Inflammatory macrophage (primary cell): Measurements from ENCODE around the gene SLC38A5.

ENCODE experiments used
- DNase-seq, 2 donors: peaks; one replicate each; pipeline ENCODE4 v3.0.0-alpha.2; 2020 to 2022

SLC38A5 gene

DNA sequence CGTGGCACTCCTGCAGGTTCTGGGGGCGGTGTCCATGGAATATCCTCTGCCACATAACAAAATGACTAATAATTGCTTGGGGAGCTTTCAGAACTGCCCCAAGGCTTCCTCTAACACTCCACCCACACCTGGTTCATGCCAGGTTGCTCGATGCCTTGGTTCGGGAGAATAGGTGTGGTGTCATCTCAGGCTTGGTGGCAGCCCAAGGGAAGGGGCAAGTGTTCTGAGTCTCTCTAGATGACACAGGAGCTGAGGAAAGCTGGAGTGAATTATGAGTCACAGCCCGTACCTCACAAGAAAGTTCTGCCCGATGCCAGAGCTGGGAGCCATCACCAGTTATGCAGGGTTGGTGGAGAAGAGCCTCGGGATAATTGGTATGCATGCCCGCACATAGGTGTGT lies 20.6 kb upstream of the SLC38A5 start:
- DNase-seq = no peak

DNA sequence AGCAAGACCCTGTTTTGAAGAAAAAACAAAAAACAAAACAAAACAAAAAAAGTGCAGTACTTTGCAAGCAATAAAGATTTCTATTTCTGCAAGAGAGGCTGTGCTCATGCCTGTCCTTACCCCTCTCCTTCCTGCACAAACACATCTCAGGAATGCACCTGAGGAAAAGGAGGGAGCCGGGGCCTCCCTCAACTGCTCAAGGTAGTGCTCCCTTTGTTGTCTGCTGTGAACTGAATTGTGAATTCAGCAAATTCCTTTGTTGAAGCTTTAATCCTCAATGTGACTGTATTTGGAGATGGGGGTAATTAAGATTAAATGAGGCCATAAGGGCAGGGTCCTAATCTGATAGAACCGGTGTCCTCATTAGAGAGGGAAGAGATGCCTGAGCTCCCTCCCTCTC lies 19.8 kb upstream of the SLC38A5 start:
- no peak for DNase-seq

DNA sequence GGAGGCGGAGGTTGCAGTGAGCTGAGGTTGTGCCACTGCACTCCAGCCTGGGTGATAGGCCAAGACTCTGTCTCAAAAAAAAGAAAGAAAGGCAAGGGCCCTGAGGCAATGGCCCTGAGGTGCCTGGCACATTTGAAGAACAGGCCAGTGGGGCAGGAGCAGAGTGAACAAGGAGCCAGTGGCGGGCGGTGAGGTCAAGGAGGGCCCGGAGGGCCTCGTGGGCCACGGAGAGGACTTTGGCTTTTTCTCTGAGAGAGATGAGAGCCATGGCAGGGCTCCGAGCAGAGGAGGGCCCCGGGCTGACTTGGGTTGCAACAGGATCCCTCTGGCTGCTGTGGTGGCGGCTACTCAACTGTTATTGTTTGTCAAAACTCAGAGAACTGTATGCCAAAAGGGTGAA lies 19.2 kb upstream of the SLC38A5 start:
- DNase-seq = no peak

DNA sequence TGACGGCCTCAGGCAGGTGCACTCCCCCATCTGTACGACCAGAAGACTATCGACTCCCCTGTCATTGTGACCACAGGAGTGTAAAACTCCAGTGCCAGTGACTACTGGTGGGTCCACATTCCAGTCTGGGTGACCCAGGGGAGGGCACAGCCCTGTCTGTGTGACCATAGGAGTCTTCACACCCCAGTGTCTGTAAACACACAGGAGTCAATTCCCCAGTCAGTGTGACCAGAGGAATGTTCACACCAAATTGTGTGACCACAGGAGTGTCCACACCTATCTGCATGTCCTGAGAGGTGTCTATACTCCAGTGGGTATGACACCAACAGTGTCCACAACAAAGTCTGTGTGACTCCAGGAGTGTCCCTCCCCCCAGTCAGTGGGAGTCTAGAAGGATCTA lies 18.0 kb upstream of the SLC38A5 start:
- no peak for DNase-seq

DNA sequence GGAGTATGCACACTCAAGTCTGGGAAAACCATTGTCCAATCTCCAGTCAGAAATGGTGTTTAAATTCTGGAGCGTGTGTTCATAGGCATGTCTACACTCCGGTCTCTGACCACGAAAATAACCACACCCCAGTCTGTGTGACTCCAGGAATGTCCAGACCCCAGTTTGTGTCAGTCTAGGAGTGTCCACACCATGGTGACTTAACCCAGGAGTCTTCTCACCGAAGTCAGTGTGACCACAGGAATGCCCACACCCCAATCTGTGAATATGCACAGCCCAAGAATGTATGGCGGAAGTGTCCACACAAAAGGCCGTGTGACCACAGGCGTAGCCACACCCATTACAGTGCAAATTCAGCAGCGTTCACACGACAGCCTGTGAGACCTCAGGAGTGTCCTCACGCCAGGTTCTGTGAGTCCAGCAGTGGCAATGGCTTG lies 17.3 kb upstream of the SLC38A5 start:
- peak; percentile 50 to 55 for DNase-seq

DNA sequence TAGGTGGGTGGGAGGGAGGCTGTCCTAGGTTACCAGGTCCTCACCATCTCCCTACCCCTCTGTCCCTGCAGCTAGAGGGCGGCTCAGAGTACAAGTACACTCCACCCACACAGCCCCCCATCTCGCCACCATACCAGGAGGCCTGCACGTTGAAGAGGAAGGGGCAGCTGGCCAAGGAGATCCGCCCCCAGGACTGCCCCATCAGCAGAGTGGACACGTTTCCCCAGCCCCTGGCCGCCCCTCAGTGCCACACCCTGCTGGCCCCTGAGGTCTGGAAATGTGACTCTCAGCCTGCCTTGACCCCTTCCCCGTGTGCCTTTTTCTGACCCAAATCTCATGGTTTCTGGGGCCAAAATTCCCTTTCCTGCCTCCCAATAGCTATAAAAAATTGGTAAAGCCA lies 12.5 kb upstream of the SLC38A5 start:
- no peak for DNase-seq

DNA sequence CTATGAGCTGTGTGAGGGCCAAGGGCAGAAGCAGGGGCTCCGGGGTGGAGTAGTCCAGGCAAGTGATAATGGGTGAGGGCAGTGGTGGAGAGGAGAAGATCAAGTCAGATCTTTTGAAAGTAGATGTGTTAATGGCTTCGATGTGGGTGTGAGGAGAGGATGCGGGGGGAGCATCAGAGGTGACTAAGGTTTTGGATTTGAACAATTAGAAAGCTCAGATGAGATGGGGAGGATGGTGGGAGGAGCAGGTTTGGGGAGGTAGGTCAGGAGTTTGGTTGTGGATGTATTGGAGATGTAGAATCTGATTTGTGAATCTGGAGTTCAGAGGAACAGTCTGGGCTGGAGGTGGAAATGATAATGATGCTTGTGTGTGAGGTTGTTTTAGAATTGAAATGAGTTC lies 10.5 kb upstream of the SLC38A5 start:
- DNase-seq = no peak

DNA sequence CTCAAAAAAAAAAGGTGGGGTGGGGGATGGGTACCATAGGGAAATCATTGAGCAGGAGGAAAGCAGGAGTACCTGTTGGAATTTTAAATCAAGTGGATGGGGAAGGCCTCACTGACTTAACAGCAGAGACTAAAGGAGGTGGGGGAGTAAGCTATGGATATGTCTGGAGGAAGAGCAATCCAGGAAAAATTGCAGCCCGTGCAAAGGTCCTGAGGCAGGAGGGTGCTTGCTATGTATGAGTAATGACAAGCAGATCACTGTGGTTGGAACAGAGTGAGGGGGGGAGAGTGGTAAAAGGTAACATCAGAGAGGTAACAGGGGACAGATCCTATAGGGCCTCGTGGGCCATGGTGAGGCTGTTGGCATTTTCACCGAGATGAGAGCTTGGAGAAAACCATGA lies 10.1 kb upstream of the SLC38A5 start:
- no peak for DNase-seq

DNA sequence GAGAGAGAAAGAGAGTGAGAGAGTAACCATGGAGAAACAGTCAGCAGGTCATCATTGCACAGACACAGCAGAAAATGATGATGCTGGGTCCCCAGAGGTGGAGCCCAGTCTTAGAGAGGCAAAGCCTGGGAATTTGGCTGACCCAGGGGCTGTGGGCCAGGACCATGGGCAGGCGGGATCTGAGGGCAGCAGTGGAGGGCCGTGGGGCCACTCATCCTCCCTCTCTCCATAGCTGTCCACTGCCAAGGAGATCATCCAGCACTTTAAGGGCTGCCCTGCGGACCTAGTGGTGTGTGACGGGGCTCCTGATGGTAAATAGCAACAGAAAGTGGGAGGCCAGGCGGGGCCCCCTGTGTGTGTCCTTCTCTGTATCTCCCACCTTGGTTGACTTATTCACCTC lies 8.7 kb upstream of the SLC38A5 start:
- DNase-seq = no peak

DNA sequence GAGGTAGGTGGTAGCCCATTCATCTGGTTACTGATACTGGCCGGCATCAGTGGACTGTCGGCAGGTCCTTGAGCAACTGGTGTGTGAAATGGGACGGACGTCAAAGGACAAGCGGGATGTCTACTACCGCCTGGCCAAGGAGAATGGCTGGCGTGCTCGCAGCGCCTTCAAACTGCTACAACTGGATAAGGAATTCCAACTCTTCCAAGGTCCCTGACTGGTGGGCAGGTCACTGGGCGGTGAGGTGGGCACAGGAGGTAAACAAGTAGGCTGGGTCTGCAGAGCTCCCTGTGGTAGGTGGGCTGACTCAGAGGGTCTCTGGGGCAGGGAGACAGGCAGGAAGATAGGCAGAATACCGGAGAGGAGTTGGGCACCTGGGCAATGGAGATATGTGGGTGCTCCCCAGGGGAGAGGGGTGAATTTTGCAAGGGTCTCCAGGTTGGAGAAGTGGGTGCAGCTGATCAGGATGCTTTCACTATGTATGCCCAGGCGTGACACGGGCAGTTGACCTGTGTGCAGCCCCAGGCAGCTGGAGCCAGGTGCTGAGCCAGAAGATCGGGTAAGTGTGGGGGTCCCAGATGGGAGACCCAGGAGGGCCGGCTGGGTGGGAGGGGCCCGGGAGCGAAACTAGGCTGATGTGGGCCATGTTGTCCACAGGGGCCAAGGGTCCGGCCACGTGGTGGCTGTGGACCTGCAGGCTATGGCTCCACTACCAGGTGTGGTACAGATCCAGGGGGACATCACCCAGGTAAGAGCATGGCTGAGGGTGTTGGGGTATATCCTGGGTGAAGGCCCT lies 8.1 kb upstream of the SLC38A5 start:
- DNase-seq = no peak

DNA sequence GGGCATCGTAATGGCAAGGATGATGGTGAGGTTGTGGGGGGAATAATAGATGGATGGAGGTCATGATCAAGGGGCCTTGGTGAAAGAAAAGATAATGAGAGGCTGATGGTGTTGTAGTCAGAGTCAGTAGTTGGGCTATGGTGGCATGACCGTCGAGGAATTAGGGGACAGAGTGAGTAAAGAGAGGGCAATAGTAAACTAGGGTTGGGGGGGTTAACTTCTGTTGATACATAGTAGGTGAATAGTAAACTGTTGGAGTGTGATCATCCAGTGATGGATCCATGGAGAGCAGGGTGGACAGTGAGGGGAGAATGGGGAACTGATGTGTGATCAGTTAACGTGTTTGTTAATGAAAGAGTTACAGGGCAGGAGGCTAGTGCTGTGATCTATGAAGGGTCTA lies 6.9 kb upstream of the SLC38A5 start:
- DNase-seq = no peak

DNA sequence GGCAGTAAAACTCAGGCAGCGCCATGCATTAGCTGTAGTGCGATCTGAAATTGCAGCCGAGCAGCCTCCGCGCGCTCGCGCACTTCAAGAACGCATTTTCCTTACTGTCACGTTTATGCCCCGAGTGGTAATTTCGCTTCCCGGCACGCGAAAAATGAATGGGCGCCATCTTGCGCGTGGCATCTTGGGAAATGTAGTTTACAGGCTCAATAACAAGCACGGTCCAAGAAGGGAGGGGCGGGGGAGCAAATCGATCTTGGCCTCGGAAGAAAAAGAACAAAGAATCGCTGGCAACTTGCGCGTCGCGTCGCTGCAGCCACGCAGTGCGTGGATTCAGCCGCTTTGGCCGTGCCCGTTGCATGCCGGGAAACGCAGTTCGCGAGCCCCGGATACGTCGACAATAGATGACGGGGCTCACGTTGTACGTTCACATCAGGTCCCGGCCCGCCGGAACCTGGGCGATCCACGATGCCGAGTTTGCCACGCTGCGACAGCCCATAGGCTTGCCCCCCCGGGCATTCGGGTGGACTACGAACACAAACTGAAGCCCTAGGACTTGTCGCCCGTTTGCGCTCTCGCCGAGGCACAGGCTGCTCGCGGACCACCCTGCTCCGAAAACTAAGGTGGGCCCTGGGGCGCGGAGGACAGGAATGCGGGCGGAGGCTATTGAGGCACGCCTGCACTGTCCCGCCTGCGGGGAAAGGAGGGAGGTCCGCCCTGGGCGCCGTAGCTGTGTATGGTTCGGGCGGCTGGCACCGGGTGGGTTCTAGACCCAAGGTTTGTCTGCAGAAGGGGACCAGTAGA lies 5.9 kb upstream of the SLC38A5 start, which contains the start of gene FTSJ1:
Gene FTSJ1 (plus strand): TSS at position 426 of the 804 bp plus-strand sequence. CDS start 1,849 bp downstream, outside the sequence.
- peak; percentile 91 to 93 for DNase-seq

DNA sequence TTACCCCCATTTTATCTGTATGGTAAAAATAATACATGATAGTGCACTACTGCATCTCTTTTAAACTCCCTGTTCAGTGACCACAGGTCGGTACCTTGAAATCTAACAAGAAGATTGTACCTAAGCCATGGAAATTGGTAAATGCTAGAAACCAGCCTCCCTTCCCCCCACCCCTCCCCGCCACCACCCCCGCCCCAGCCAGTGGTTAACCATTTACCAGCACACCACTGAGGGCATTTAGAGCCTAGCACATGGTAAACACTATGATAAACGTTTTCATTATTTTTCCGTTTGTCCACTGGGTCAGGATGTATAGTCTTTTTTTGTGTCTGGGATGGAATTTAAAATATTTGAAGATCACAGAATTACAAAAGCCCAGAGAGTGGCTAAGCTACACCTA lies 5.2 kb upstream of the SLC38A5 start:
- DNase-seq = no peak

DNA sequence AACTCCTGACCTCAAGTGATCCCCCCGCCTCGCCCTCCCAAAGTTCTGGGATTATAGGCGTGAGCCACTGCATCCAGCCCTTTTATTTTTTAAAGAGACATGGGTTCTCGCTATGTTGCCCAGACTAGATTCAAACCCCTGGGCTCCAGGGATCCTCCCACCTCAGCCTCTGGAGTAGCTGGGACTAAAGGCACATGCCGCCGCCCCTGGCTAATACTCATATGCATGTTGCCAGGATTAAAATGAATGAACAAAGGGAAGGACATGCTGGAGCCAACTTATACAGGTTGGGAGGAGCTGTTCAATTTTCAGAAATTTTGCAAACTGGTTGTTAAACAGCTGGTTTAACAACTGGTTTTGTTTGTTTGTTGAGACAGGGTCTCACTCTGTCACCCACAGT lies 4.5 kb upstream of the SLC38A5 start:
- DNase-seq = no peak

DNA sequence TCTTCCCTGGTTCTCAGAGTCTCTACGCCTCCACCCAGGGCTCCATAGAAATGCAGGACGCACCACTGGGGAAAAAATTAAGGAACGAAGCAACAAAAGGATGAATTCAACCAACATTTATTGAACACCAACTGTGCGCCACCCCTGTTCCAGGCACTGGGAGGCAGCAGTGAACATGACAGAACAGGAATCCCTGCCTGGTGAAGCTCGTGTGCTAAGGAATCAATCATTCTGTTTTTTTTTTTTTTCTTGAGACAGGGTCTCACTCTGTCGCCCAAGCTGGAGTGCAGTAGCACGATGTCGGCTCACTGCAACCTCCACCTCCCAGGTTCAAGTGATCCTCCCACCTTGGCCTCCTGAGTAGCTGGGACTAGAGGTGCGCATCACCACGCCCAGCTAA lies 4.1 kb upstream of the SLC38A5 start:
- peak in 1 of 2 donors; percentile 6 for DNase-seq

DNA sequence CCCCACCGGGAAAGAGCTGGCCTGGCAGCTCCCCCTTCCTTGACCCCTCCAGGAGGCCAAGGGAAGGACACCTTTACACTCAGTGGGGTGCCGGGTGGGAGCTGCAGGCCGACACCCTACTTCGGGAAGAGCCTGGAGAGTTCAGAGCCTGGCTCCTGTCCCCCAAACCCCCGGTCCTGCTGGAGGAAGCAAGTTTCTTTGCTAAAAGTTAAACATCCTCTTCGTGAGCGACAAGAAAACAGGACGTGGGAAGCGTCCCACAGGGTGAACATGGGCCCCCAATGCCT lies 3.6 kb upstream of the SLC38A5 start:
- no peak for DNase-seq

DNA sequence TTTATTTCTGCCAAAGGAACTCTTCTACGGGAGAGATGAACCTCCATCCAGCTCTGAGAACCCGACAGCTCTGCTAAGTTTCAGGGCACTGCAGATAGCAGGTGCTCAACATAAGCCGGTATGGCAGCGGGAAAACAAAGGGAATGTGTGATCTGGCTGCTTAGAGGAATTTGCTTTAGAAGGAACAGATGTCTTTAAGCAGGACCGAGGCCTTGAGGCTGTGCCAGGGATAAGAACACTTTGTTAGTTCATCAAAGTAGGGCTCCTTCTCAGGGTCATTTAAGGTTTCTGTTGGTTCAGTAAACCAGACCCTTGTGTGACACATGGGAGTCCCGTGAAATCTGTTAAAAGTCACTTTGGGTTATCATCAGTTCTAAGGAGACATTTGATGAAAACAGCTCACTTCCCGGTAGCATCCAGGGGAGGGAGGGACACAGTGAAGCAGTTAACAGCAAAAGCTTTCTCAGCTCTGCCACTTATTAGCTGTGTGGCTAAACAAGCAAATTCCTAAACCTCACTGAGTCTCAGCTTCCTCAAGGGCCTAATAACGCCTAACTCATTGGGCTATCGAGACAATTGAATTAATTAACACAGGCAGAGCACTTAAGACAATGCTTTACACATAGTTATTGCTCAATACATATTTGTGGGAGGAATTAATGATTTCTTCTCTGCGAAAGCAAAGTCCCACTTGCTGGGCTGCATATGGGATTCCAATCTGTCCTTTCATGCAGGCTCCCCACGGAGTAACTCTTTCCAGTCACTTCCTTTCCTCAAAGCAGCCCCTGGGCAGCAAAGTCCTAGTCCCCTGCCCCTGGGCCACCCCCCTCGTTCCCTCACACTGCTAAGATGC lies 3.0 kb upstream of the SLC38A5 start:
- no peak for DNase-seq

DNA sequence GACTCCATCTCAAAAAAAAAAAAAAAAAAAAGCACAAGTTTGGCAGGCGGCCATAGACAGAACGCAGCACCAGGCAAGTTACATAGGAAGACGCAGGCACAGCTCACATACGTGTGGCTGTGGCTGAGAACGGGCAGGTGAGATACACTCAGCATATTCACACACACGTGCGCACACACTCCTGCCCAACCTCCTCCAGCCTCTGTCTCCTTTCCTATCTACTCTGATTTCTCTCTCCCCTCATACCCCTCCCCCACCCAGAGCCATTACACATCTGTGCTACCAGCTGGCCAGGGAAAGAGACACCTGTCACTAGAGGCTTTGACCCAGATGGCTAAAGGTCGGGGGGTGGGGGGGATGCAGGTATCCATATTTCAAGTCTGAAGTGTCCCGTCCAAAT lies 2.2 kb upstream of the SLC38A5 start:
- no peak for DNase-seq

DNA sequence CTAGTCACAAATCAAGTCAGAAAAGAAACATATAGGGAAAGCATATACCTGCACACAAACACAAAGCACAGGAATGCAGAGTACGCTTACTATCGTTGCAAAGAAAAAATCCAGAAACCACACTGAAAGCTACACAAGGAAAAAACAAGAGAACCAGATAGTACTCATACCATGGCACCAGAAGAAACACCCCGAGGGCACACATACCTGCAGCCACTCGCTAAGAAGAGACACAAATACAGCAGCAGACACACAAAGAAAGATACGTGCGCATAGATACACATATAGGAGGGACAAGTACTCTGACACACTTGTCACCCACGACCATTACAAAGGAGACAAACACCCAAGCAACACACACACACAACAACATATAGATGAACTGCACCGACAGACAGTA lies 1.4 kb upstream of the SLC38A5 start:
- no peak for DNase-seq

DNA sequence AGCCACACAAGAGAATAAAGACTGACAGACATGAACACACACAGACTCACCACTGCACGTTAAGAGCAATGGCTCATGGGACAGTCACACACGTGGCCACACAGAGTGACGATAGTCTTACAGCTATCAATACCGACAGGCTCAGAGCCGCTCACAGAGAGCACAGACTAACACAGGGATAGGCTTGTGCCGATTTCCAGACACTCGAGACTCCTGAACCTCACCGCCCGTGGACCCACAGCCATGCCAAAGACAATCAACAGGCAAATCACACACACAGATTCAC lies 716 bp upstream of the SLC38A5 start:
- no peak for DNase-seq

DNA sequence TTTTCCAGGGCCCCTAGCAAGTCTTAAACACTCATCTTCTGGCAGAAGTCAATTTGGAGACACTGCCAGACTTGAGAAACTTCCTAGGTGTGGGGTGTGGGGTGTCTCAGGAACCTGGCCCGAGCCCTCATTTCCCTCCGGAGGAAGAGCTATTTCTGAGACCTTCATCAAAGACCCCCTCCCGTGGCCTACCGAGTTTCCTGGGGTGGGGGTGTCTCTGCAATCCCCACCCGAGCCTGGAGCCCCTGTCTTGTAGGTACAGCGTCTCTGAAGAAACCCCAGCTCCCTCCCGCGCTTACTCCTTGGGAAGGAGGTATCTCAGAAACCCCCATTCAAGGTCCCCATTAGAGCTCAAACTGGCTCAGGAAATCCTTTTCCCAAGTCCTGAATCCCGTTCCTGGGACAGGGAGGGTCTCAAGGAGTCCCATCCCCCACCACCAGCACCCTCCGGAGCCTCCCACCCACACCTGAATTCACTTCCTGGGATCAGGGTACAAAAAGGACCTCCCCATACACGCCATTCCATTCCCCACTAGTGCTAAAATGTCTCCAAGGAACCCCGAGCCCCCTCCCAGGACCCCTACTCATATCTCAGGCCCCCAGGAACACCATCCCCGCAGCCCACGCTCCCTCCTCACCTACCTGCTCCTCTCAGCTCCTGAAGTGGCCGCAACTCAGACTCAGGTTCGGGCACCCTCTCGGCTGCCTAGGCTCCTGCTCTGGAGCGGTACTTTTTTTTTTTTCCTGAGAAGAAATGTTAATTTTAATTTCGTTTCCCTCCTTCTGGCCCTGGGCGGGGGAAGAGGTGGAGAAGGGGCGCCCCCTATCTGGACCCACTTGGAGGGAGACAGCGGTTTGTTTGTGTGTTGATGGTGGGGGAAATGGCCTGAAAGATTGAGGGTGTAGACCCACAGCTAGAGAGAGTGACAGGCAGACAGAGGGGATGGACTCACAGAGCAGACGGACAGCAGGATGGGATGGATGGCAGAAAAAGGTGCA lies 1.1 kb downstream of the SLC38A5 start:
- DNase-seq = no peak

DNA sequence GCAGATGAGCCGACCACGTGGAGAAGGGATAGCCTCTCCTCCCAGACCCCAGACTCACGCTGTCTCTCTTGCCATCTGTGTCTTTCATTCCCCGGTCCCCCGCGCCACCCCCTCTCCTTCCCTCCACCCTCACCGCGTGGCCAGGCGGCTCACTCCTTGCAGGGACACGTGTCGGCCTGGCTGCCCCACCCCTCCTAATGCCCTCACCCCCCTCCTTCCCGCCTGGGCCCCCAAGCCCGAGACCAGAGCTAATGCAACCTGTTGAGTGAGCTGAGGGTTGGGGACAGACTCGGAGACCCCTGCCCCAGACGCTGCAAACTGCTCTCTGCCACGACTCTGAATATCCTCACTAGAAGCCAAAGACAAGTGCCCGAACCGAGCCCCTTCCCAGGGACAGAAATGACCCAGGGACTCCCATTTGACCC lies 1.8 kb downstream of the SLC38A5 start:
- no peak for DNase-seq
